HG03575 (cell line): Measurements from ENCODE around the gene GATB.
"Not testable (repeated sequence)": the region's sequence is repeated elsewhere in the genome, so short reads cannot be mapped to it uniquely, and the experiment has no call there.

Source experiments
- ATAC-seq: cut with Tn5 transposase; IDR thresholded peaks from one replicate; pipeline ENCODE4 v1.9.1; 2021; ENCODE audit not compliant: unreplicated experiment, insufficient number of reproducible peaks, low FRiP score; ENCODE audit errors: extremely low read depth

GATB gene

DNA sequence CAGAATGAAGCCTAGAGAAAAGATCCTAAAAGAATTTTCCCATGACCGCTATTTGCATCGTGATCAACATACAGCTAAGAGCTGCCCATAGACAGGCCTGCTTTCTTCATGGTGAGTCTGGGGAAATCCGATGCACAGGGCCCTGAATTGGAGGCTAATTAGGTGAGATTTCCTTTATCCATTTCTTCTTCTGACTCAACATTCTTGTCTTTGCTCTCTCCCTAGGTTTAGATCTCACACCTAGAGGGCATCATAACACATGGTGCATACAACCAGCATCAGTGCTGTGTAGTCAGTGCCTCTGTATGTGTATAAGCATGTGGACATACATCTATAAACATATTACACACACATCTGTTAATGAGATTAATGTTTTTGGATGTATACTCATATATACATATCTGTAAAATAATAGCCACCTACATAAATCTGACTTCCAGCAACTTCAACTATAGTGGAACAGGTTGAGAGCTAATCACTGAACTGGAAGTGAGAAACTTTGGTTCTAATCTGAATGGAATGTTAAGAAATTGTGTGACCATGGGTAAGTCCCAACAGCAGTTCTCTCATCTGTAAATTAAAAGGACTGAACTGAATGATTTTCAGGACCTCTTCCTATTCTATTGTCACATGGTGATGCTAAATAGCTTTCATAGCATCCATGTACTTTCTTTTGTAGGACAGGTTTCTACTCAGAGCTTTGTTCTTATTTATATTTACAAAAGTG lies 17.5 kb downstream of the GATB start:
- no peak for ATAC-seq

GRCh38 chr4:151738720-151739517 lies 21.9 kb downstream of the GATB start:
- no peak for ATAC-seq

- not testable (repeated sequence) for ATAC-seq
These were observed 24.0 kb downstream of the GATB start for GRCh38 chr4:151736852-151737251.

GRCh38 chr4:151736361-151736760 lies 24.4 kb downstream of the GATB start:
- ATAC-seq: no peak

DNA sequence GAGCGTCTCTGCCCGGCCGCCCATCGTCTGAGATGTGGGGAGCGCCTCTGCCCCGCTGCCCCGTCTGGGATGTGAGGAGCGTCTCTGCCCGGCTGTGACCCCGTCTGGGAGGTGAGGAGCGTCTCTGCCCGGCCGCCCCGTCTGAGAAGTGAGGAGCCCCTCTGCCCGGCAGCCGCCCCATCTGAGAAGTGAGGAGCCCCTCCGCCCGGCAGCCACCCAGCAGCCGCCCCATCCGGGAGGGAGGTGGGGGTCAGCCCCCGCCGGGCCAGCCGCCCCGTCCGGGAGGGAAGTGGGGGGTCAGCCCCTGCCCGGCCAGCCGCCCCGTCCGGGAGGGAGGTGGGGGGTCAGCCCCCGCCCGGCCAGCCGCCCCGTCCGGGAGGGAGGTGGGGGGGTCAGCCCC lies 29.1 kb downstream of the GATB start:
- ATAC-seq: not testable (repeated sequence)

GRCh38 chr4:151729731-151730559 lies 30.9 kb downstream of the GATB start:
- no peak for ATAC-seq

GRCh38 chr4:151728679-151729078 lies 32.1 kb downstream of the GATB start:
- ATAC-seq: no peak

GRCh38 chr4:151728006-151728405 lies 32.8 kb downstream of the GATB start:
- ATAC-seq: no peak

- ATAC-seq: no peak
These were observed 33.4 kb downstream of the GATB start for GRCh38 chr4:151727365-151727764.

GRCh38 chr4:151725087-151725486 lies 35.7 kb downstream of the GATB start:
- no peak for ATAC-seq

GRCh38 chr4:151721916-151722315 lies 38.9 kb downstream of the GATB start:
- no peak for ATAC-seq

DNA sequence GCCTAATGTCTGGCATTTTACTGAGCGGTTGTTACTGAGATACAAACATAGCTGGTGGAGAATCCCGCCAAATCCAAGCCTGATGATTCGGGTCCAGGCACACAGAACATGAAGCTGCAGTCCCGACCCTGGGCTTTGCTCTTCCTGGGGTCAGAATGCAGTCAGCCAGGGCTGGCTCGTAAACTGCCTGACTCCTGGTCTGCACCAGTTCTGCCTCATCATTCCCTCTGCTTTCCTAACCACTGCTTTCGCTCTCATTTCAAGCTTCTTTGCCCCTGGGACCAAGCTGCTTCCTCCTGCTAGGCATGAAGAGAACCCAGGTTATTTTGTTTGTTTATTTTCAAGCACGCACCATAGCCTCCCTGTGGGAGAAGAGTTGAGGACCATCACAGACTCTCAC lies 39.3 kb downstream of the GATB start:
- no peak for ATAC-seq

DNA sequence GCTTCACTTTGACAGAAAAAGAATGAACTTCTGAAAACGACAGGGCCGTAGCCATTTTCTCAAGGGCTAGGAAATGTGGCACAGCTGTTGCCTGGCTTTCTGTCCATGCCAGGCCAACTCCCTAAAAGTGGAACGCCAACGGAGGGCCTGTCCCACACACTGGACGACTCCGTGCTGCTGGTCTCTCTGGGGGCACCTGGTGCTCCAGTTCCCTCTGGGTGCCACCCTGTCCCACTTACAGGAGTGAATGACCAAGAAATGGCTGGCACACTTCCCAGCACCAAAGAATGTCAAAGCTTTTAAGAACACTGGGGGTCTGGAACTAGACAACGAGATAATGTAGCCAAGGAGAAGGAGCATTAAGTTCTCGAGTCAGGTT lies 40.9 kb downstream of the GATB start:
- no peak for ATAC-seq

DNA sequence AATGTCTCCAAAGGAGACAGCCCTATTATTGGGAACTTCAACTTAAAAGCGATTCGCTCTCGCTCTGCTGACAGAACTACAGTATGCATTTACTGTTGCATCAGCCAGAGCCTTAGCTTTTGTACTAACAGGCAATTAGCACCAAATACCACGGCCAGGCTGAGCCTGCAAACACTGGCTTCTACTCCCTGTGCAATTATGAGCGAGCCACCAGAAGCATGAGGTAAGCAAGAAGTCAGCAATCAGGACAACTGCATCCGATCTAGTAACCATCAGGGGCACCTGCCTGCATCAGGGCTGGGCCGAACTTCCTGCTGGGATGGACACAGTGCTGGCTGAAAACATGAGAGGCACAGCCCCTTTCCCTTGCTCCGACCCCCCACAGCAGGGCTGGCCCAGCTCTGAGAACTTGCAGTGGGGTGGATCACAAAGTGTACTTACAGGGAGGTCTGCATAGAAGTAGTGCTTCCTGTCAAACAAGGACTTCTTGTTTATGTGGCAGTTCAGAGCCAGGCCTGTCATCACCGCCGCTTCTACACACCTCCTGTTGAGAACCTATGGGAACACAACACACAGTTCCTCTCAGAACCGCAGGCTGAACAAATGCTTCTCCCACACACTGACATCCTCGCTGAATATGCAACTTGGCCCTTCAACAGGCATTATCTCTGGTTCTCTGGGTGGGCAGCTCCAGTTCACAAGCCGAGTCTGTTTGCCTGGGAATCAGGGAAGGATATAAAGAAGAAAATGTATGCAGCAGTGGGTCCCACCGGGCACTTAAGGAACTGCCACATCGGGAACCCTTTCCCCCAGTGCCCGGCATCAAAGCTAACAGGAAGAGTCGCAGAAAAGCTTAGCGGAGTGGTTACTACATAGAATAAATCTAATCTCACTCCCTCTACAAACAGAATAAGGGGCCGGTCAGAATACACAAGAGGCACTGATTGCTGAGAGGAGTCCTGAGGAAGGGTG lies 41.5 kb downstream of the GATB start:
- no peak for ATAC-seq

DNA sequence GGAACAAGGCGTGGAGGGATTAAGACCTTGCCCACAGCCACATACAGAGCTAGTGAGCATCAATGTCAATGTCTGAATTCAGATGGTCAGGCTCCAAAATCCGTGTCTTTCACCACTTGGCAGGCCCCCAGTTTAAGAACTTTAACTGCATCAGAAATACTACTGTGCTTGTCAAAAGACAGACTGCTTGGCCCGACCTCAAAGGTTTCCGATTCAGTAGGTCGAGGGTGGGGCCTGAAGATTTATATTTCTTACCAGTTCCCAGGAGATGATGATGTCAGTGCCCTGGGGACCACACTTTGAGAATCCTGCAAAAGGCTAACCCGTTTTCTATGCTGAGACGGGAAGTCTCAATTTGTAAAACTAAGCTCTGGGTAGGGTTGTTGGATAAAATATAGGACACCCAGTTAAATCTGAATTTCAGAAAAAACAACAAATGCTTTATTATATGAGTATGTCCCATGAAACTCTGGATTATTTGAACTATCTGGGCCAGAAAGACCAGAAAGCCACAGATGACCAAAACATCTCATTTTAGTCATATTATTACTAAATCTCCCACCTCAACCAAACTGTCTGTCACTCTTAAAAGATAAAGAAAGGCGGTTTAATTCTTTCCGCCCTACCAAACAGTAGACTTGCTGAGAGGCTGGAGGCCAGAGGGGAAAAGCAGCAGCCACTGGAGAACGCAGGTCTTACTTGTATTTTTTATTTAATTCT lies 42.7 kb downstream of the GATB start:
- no peak for ATAC-seq

DNA sequence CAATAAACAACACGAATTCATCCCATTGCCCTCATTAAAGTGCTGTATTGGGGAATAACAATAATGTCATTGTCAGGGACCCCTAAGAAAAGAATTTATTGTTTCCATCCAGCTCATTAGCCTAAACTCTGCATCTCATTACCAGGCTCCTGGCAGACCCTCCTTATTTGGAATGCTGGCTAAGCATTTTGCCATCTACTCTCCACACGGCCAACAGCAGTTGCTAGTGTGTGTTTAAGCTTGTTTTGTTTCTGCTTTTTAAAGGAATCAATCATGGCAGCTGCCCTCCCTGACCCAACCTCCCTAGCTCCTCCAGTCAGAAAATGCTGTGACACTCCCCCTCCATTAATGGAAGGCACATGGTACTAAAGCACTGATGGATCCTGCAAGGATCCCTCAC lies 43.5 kb downstream of the GATB start:
- ATAC-seq: no peak

DNA sequence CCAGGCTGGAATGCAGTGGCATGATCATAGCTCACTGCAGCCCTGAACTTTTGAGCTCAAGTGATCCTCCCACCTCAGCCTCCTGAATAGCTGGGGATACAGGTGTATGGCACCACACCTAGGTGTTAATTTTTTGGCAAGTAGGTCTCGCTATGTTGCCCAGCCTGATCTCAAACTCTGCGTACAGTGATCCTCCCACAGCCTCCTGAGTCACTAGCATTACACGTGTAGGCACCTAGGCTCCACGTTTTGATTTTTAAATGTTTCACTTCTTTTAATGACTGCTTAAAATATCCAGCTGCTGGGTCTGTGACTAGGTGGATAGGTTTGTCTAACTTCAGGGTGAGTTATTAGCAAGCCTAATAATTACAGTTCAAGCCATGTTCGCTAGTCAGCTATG lies 44.5 kb downstream of the GATB start:
- ATAC-seq: no peak

DNA sequence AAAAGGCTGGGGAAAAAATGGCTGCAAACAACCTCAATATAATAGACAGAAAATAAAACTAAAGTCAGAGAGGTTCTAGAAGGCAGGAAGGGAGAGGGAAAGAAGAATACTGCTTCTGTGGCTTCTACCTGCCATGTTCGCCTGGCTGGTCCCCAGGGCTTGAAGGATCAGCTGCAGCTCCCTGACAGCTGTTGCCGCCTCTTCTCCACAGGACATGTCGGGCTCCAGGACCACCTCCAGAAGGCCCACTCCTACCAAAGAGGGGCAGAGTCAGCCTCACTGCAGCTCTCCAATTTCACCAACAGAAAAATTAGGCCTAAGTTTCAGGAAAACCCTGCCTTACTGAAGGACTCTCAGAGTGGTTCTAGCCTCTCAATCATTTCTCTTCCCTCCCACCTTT lies 44.9 kb downstream of the GATB start:
- no peak for ATAC-seq
